Colonic mucosa (tissue), 4 donors: Measurements from ENCODE around the gene FOXD2. TPM values are rescaled to one million over a fixed set of nuclear protein-coding genes. Genes with fewer than 3 reads are reported as not detected.

Experiments used
- DNase-seq: peaks from one replicate; pipeline ENCODE4 v3.0.0-alpha.2; 2020
- H3K27ac ChIP-seq: fragments of 200-600 bp; one replicate; pipeline ENCODE4 v1.8.0; 2021
- H3K27me3 ChIP-seq: fragments of 200-600 bp; one replicate; pipeline ENCODE4 v1.8.0; 2021
- H3K36me3 ChIP-seq: fragments of 200-600 bp; one replicate; pipeline ENCODE4 v1.8.0; 2021
- H3K4me1 ChIP-seq: fragments of 200-600 bp; one replicate; pipeline ENCODE4 v1.8.0; 2021; ENCODE audit warnings: mild to moderate bottlenecking
- H3K4me3 ChIP-seq: fragments of 200-600 bp; one replicate; pipeline ENCODE4 v1.8.0; 2021
- H3K9ac ChIP-seq, 2 donors: one replicate each; pipeline ENCODE4 v1.7.0; 2013; ENCODE audit warnings: control low read depth in 2 of 2, low read depth in 2 of 2, low read length in 2 of 2
- H3K9me3 ChIP-seq: fragments of 200-600 bp; one replicate; pipeline ENCODE4 v1.8.0; 2021
- CTCF ChIP-seq: fragments of 200-600 bp; IDR thresholded peaks from one replicate; pipeline ENCODE4 v1.8.0; 2022; ENCODE audit warnings: antibody characterized with exemption, mild to moderate bottlenecking
- intact Hi-C: fragments of 100-400 bp; cut with DNase I; formaldehyde crosslinking; loops from one replicate; pipeline ENCODE4 v1.14.1; 2022
- total RNA-seq, 2 donors: library from RNA; stranded (reverse); fragmentation: NEBNext Ultra II Directional in 1 of 2; extraction: Animal tissue kit (Norgen Biotek cat#: 25700) in 1 of 2; gene quantifications; one replicate each; pipeline ENCODE4 v1.2.1, GENCODE V29; 2021
- donor health status: healthy.
- donor health status: DM: no; HTN: no; CAD: no.
- donor health status: DM: no; HTN: no; CAD: no.

The FOXD2 gene
- total RNA-seq = 10 to 100 TPM; 22.5 to 25.1 TPM

GRCh38 chr1:47437447-47438164, at the start of gene FOXD2:
Gene FOXD2 (plus strand): TSS chr1:47438044. CDS start chr1:47438136, 92 bp downstream.
- no peaks in the 10 kb centered on the region for H3K9me3 ChIP-seq
- H3K27ac ChIP-seq = peak within 1 kb of the TSS; percentile 88
- peak; percentile 96 for TF ChIP-seq CTCF
- intact Hi-C loops = no loop called here
- peak within 1 kb of the TSS; percentile 71 for H3K4me3 ChIP-seq
- DNase-seq = peak; percentile 96
- no peaks in the 10 kb centered on the region for H3K36me3 ChIP-seq
- H3K27me3 ChIP-seq = peaks cover 18% of the 10 kb centered on the region
- no peaks in the 10 kb centered on the region for H3K4me1 ChIP-seq
- peak within 1 kb of the TSS; percentile 77 to 95 for H3K9ac ChIP-seq

GRCh38 chr1:47388891-47389238, 49.0 kb upstream of the FOXD2 start:
- Histone ChIP-seq H3K4me1 (no peaks in the 10 kb centered on the region), H3K27me3 (no peaks in the 10 kb centered on the region), H3K36me3 (no peaks in the 10 kb centered on the region), H3K9ac (no peak overlapping the region), H3K27ac (no peak overlapping the region), H3K9me3 (no peaks in the 10 kb centered on the region), H3K4me3 (no peak overlapping the region)
- peak; percentile 67 for TF ChIP-seq CTCF
- intact Hi-C loops = no loop called here
- DNase-seq = peak; percentile 86

GRCh38 chr1:47389731-47390130, 48.1 kb upstream of the FOXD2 start:
- DNase-seq = no peak
- H3K9ac ChIP-seq = no peak overlapping the region
- no peaks in the 10 kb centered on the region for H3K9me3 ChIP-seq
- intact Hi-C loops = loop anchor here (5.0 kb wide), 1 partner anchor 38 kb away; no protein-coding TSS in a partner anchor
- no peaks in the 10 kb centered on the region for H3K27me3 ChIP-seq
- no peaks in the 10 kb centered on the region for H3K36me3 ChIP-seq
- no peak overlapping the region for H3K4me3 ChIP-seq
- H3K4me1 ChIP-seq = no peaks in the 10 kb centered on the region
- no peak for TF ChIP-seq CTCF
- no peak overlapping the region for H3K27ac ChIP-seq

GRCh38 chr1:47390843-47391242, 47.0 kb upstream of the FOXD2 start:
- DNase-seq = no peak
- no peak overlapping the region for H3K27ac ChIP-seq
- intact Hi-C loops = loop anchor here (5.0 kb wide), 1 partner anchor 36 kb away; no protein-coding TSS in a partner anchor
- no peak overlapping the region for H3K9ac ChIP-seq
- H3K36me3 ChIP-seq = no peaks in the 10 kb centered on the region
- TF ChIP-seq CTCF = no peak
- no peaks in the 10 kb centered on the region for H3K4me1 ChIP-seq
- no peaks in the 10 kb centered on the region for H3K27me3 ChIP-seq
- no peaks in the 10 kb centered on the region for H3K9me3 ChIP-seq
- H3K4me3 ChIP-seq = no peak overlapping the region

- no peaks in the 10 kb centered on the region for H3K36me3 ChIP-seq
Observed at GRCh38 chr1:47393141-47393540, 44.7 kb upstream of the FOXD2 start.

More at GRCh38 chr1:47393141-47393540, 44.7 kb upstream of the FOXD2 start:
- Histone ChIP-seq H3K27ac (no peak overlapping the region), H3K9me3 (no peaks in the 10 kb centered on the region), H3K4me3 (no peak overlapping the region), H3K4me1 (no peaks in the 10 kb centered on the region), H3K27me3 (no peaks in the 10 kb centered on the region), H3K9ac (no peak overlapping the region)
- no peak for DNase-seq
- intact Hi-C loops = loop anchor here (5.0 kb wide), 1 partner anchor 34 kb away; no protein-coding TSS in a partner anchor
- no peak for TF ChIP-seq CTCF
